ENCODE results near the gene CNBD2.

DNA sequence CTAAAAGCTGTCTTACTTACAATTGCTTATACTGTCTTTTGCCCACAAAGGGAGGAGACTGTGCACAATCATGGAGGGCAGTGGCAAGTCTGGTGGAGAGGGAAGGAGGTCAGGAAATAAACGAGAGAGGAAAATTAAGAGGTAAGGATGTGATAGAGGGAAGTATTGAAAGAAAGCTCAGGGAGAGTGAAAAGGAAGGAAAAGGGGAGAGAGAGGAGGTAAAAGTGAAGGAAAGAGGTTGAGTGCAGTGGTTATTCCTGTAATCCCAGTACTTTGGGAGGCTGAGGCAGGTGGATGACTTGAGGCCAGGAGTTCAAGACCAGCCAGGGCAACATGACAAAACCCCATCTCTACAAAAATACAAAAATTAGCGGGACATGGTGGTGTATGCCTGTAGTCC lies 103.5 kb downstream of the CNBD2 start:
- TF ChIP-seq, protein P1, sequence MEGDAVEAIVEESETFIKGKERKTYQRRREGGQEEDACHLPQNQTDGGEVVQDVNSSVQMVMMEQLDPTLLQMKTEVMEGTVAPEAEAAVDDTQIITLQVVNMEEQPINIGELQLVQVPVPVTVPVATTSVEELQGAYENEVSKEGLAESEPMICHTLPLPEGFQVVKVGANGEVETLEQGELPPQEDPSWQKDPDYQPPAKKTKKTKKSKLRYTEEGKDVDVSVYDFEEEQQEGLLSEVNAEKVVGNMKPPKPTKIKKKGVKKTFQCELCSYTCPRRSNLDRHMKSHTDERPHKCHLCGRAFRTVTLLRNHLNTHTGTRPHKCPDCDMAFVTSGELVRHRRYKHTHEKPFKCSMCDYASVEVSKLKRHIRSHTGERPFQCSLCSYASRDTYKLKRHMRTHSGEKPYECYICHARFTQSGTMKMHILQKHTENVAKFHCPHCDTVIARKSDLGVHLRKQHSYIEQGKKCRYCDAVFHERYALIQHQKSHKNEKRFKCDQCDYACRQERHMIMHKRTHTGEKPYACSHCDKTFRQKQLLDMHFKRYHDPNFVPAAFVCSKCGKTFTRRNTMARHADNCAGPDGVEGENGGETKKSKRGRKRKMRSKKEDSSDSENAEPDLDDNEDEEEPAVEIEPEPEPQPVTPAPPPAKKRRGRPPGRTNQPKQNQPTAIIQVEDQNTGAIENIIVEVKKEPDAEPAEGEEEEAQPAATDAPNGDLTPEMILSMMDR (IDR thresholded peaks at IDR 0.05): no peak
- TF ChIP-seq, protein P2, sequence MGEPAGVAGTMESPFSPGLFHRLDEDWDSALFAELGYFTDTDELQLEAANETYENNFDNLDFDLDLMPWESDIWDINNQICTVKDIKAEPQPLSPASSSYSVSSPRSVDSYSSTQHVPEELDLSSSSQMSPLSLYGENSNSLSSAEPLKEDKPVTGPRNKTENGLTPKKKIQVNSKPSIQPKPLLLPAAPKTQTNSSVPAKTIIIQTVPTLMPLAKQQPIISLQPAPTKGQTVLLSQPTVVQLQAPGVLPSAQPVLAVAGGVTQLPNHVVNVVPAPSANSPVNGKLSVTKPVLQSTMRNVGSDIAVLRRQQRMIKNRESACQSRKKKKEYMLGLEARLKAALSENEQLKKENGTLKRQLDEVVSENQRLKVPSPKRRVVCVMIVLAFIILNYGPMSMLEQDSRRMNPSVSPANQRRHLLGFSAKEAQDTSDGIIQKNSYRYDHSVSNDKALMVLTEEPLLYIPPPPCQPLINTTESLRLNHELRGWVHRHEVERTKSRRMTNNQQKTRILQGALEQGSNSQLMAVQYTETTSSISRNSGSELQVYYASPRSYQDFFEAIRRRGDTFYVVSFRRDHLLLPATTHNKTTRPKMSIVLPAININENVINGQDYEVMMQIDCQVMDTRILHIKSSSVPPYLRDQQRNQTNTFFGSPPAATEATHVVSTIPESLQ (CRISPR knock-in tag; IDR thresholded peaks at IDR 0.05): no peak
- no peak for TF ChIP-seq TP53 (CRISPR knock-in tag; IDR thresholded peaks at IDR 0.05)
- TF ChIP-seq TEAD4 (CRISPR knock-in tag; IDR thresholded peaks at IDR 0.05): no peak
- no peak for TF ChIP-seq ZNF416 (CRISPR knock-in tag; IDR thresholded peaks at IDR 0.05)
- TF ChIP-seq, protein P3, sequence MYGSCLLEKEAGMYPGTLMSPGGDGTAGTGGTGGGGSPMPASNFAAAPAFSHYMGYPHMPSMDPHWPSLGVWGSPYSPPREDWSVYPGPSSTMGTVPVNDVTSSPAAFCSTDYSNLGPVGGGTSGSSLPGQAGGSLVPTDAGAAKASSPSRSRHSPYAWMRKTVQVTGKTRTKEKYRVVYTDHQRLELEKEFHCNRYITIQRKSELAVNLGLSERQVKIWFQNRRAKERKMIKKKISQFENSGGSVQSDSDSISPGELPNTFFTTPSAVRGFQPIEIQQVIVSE (CRISPR knock-in tag; IDR thresholded peaks at IDR 0.05; ENCODE audit: borderline replicate concordance): no peak
- TF ChIP-seq, protein P4, sequence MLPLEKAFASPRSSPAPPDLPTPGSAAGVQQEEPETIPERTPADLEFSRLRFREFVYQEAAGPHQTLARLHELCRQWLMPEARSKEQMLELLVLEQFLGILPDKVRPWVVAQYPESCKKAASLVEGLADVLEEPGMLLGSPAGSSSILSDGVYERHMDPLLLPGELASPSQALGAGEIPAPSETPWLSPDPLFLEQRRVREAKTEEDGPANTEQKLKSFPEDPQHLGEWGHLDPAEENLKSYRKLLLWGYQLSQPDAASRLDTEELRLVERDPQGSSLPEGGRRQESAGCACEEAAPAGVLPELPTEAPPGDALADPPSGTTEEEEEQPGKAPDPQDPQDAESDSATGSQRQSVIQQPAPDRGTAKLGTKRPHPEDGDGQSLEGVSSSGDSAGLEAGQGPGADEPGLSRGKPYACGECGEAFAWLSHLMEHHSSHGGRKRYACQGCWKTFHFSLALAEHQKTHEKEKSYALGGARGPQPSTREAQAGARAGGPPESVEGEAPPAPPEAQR (CRISPR knock-in tag; IDR thresholded peaks at IDR 0.05): no peak
- no peak for TF ChIP-seq SP1 (CRISPR knock-in tag; conservative IDR thresholded peaks at IDR 0.05)
- TF ChIP-seq, protein P5, sequence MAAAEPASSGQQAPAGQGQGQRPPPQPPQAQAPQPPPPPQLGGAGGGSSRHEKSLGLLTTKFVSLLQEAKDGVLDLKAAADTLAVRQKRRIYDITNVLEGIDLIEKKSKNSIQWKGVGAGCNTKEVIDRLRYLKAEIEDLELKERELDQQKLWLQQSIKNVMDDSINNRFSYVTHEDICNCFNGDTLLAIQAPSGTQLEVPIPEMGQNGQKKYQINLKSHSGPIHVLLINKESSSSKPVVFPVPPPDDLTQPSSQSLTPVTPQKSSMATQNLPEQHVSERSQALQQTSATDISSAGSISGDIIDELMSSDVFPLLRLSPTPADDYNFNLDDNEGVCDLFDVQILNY (CRISPR knock-in tag; IDR thresholded peaks at IDR 0.05): no peak
- TF ChIP-seq, protein P6, sequence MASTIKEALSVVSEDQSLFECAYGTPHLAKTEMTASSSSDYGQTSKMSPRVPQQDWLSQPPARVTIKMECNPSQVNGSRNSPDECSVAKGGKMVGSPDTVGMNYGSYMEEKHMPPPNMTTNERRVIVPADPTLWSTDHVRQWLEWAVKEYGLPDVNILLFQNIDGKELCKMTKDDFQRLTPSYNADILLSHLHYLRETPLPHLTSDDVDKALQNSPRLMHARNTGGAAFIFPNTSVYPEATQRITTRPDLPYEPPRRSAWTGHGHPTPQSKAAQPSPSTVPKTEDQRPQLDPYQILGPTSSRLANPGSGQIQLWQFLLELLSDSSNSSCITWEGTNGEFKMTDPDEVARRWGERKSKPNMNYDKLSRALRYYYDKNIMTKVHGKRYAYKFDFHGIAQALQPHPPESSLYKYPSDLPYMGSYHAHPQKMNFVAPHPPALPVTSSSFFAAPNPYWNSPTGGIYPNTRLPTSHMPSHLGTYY (CRISPR knock-in tag; IDR thresholded peaks at IDR 0.05): no peak
- TF ChIP-seq, protein P7, sequence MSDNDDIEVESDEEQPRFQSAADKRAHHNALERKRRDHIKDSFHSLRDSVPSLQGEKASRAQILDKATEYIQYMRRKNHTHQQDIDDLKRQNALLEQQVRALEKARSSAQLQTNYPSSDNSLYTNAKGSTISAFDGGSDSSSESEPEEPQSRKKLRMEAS (CRISPR knock-in tag; IDR thresholded peaks at IDR 0.05): no peak
- TF ChIP-seq NR3C1 (CRISPR knock-in tag; conservative IDR thresholded peaks at IDR 0.05; ENCODE audit: low read depth): no peak
- no peak for TF ChIP-seq MXD4 (CRISPR knock-in tag; IDR thresholded peaks at IDR 0.05; ENCODE audit: borderline replicate concordance)
- TF ChIP-seq CREM (CRISPR knock-in tag; IDR thresholded peaks at IDR 0.05): no peak

All from WTC11 (cell line).